Activated naive CD8-positive, alpha-beta T cell treated with anti-CD3 and anti-CD28 coated beads, Interleukin-2, amount 10 ng/mL, durations not matched to agents 7 days and 5 days (primary cell): ENCODE results near the gene PAXX. TPM values are rescaled to one million over a fixed set of nuclear protein-coding genes. Genes with fewer than 3 reads are reported as not detected.

Source experiments
- ATAC-seq: fragments of 150-1000 bp; cut with Tn5 transposase; one replicate; pipeline ENCODE4 v1.10.0; 2021; ENCODE audit warnings: low read depth, moderate library complexity
- POLR2A ChIA-PET: fragments of 350-600 bp; sonication (Branson Sonifier 250); formaldehyde crosslinking; loops from one replicate; lab custom pipeline; 2021; ENCODE audit warnings: antibody characterized with exemption; lab: Charles Lee
- DNase-seq: peaks from one replicate; pipeline ENCODE4 v3.0.0; 2021
- H3K27ac Mint-ChIP-seq: one replicate; pipeline ENCODE4 v1.8.0; 2022; ENCODE audit warnings: mild to moderate bottlenecking, mixed read lengths
- H3K27me3 Mint-ChIP-seq: one replicate; pipeline ENCODE4 v1.8.0; 2022; ENCODE audit warnings: mild to moderate bottlenecking, moderate library complexity, mixed read lengths
- H3K36me3 Mint-ChIP-seq: one replicate; pipeline ENCODE4 v1.8.0; 2021; ENCODE audit warnings: mild to moderate bottlenecking, mixed read lengths
- H3K4me1 Mint-ChIP-seq: one replicate; pipeline ENCODE4 v1.8.0; 2021; ENCODE audit warnings: mixed read lengths
- H3K4me3 Mint-ChIP-seq: one replicate; pipeline ENCODE4 v1.8.0; 2022; ENCODE audit warnings: mild to moderate bottlenecking, moderate library complexity, mixed read lengths
- H3K9me3 Mint-ChIP-seq: one replicate; pipeline ENCODE4 v1.8.0; 2021; ENCODE audit warnings: mixed read lengths
- total RNA-seq, 2 experiments: library from RNA; stranded (reverse); gene quantifications; one replicate each; pipeline ENCODE4 v1.2.3, GENCODE V29; 2021

Gene PAXX
- total RNA-seq, 2 experiments from 2014 or later: 93.4 to 97.2 TPM

- Mint-ChIP-seq H3K9me3 (no peaks in the 10 kb centered on the region), H3K27me3 (peaks cover 3% of the 10 kb centered on the region), H3K36me3 (no peaks in the 10 kb centered on the region), H3K27ac (no peak overlapping the region), H3K4me1 (peaks cover 19% of the 10 kb centered on the region), H3K4me3 (no peak overlapping the region)
- DNase-seq: no peak
- no peak for ATAC-seq
- POLR2A ChIA-PET: interaction anchor here (1.4 to 2.3 kb wide), 2 partner anchors 14 kb away, joined by 3 to 8 read pairs; no protein-coding TSS in a partner anchor
These were observed 28.0 kb upstream of the PAXX start for GRCh38 chr9:136964171-136964689.

DNA sequence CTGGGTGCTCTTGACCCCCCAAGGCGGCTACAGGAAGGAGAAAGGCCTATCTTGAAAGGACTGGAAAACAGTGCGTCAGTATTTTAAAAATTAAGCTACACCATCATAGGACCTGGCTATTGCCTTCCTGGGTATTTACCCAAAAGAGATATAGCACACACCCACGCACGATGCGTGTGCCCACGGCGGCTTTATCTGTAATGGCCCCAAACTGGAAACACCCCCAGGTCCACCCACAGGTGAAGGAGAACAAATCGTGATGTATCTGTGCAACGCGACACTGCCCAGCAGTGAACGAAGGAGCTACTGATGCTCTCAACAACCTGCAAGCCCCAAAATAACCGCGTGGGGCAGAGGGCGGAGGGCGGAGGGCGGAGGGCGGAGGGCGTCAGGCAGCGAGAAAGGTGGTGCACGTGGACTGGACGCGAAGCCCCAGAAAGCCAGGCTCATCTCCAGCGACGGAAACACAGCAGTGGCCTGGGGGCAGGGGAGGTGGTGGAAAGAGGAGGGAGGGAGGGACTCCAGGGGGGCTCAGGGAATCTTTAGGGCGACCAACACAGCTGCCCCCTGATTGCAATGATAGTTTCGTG lies 27.3 kb upstream of the PAXX start:
- Mint-ChIP-seq H3K4me3 (no peak overlapping the region), H3K27me3 (peaks cover 3% of the 10 kb centered on the region)

DNA sequence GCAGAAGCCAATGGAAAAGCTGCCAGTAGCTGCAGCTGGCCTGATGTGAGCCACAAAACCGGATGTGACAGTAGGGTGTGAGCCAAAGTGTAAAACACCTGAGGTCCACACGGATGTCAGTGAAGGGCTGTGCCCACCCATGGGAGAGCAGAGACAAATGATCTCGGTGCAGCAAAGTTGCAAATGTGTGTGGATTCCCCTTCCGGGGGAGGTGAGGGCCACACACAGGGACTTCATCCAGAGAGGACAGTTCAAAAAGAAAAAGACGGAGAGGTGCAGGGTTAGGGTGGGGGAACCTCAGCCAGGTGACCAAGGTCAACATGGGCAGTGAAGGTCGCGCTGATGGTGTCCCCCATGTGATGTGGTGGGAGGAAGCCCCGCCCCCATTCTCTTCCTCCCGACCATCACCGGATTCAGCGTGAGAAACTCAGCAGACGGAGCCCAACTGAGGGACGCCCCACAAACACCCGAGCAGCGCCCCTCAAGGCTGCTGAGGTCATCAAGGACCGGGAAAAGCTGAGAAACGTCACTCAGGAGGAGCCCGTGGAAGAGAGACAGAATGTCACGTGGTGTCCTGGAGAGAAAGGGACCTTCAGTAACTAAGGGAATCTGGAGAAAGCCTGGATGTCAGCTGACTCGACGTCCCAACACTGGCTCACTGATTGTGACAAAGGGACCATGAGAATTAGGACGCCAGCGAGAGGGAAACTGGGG lies 26.3 kb upstream of the PAXX start:
- peak; percentile 65 for ATAC-seq

More for the DNA sequence above, 27.3 kb upstream of the PAXX start:
- ATAC-seq (no peak), DNase-seq (no peak)
- Mint-ChIP-seq H3K9me3 (no peaks in the 10 kb centered on the region), H3K4me1 (peaks cover 19% of the 10 kb centered on the region), H3K36me3 (no peaks in the 10 kb centered on the region), H3K27ac (no peak overlapping the region)
- POLR2A ChIA-PET: interaction anchor here (0.7 to 2.3 kb wide), 3 partner anchors 14 to 80 kb away, joined by 3 to 8 read pairs (median 4); no protein-coding TSS in a partner anchor

GRCh38 chr9:136968333-136969127 lies 23.7 kb upstream of the PAXX start:
- no peaks in the 10 kb centered on the region for H3K36me3 Mint-ChIP-seq
- ATAC-seq (no peak), DNase-seq (no peak)
- POLR2A ChIA-PET: no interaction called here
- no peaks in the 10 kb centered on the region for H3K9me3 Mint-ChIP-seq
- H3K27me3 Mint-ChIP-seq: peaks cover 3% of the 10 kb centered on the region
- no peak overlapping the region for H3K27ac Mint-ChIP-seq
- no peak overlapping the region for H3K4me3 Mint-ChIP-seq
- peaks cover 10% of the 10 kb centered on the region for H3K4me1 Mint-ChIP-seq

More for the DNA sequence above, 26.3 kb upstream of the PAXX start:
- no peaks in the 10 kb centered on the region for H3K9me3 Mint-ChIP-seq
- POLR2A ChIA-PET: interaction anchor here (0.6 to 2.3 kb wide), 5 partner anchors 13 to 159 kb away, joined by 3 to 8 read pairs (median 4); partner anchors contain the start of gene PAXX
- peak overlapping the region; percentile 83 for H3K27ac Mint-ChIP-seq
- peaks cover 15% of the 10 kb centered on the region for H3K4me1 Mint-ChIP-seq
- H3K36me3 Mint-ChIP-seq: no peaks in the 10 kb centered on the region
- H3K4me3 Mint-ChIP-seq: peak overlapping the region; percentile 72
- DNase-seq: no peak
- peaks cover 3% of the 10 kb centered on the region for H3K27me3 Mint-ChIP-seq

- POLR2A ChIA-PET: no interaction called here
- Mint-ChIP-seq H3K4me1 (peaks cover 10% of the 10 kb centered on the region), H3K27ac (no peak overlapping the region)
These were observed 23.1 kb upstream of the PAXX start for GRCh38 chr9:136969150-136969549.

DNA sequence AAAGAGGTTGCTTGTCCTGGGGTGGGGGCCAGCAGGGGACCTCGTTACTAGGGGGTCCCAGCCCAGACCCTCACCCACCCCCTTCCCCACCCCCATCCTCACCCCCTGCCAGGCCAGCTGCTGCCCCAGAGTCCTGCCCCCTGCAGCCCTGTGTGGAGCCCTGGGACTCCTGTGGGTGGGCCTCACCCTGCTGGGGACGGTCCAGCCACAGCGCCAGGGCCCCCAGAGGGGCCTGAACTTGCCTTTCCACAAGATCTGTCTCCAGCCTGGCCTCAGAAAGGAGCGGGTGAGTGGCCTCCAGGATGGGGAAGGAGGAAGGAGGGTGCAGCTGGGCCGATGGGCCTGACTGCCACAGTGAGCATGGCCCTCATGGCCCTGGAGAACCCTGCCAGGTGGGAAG lies 22.4 kb upstream of the PAXX start:
- Mint-ChIP-seq H3K36me3 (no peaks in the 10 kb centered on the region), H3K27me3 (peaks cover 3% of the 10 kb centered on the region), H3K9me3 (no peaks in the 10 kb centered on the region), H3K4me3 (no peak overlapping the region), H3K27ac (no peak overlapping the region), H3K4me1 (peaks cover 10% of the 10 kb centered on the region)
- POLR2A ChIA-PET: no interaction called here
- DNase-seq: no peak
- no peak for ATAC-seq

More at GRCh38 chr9:136969150-136969549, 23.1 kb upstream of the PAXX start:
- H3K9me3 Mint-ChIP-seq: no peaks in the 10 kb centered on the region
- ATAC-seq (no peak), DNase-seq (no peak)
- H3K4me3 Mint-ChIP-seq: no peak overlapping the region
- peaks cover 3% of the 10 kb centered on the region for H3K27me3 Mint-ChIP-seq
- H3K36me3 Mint-ChIP-seq: no peaks in the 10 kb centered on the region

GRCh38 chr9:136970361-136970760 lies 21.9 kb upstream of the PAXX start:
- POLR2A ChIA-PET: no interaction called here
- Mint-ChIP-seq H3K36me3 (no peaks in the 10 kb centered on the region), H3K27me3 (peaks cover 3% of the 10 kb centered on the region)

DNA sequence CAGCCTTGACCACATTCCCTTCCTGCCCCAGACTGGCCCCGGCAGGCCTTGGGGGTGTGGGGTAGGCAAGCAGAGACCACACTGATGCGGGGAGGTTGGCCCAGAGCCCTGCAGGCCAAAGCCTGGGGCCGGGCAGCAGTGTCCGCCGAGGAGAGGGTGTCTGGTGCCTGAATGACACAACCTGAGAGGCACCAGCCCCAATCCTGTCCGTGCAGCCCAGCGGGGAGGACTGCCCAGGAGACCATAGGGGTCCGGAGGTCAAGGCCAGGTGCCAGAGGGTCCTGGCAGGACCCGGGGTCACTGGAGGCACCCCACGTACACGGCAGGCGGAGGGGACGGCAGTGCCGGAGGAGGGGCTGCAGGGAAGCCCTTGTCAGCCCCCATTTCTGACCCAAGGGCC lies 20.5 kb upstream of the PAXX start:
- Mint-ChIP-seq H3K27ac (no peak overlapping the region), H3K9me3 (no peaks in the 10 kb centered on the region), H3K27me3 (peaks cover 2% of the 10 kb centered on the region), H3K4me1 (peaks cover 6% of the 10 kb centered on the region), H3K4me3 (no peak overlapping the region), H3K36me3 (no peaks in the 10 kb centered on the region)
- DNase-seq (no peak), ATAC-seq (no peak)
- POLR2A ChIA-PET: no interaction called here

More at GRCh38 chr9:136970361-136970760, 21.9 kb upstream of the PAXX start:
- ATAC-seq (no peak), DNase-seq (no peak)
- Mint-ChIP-seq H3K27ac (no peak overlapping the region), H3K4me3 (no peak overlapping the region), H3K4me1 (peaks cover 12% of the 10 kb centered on the region), H3K9me3 (no peaks in the 10 kb centered on the region)

- Mint-ChIP-seq H3K36me3 (no peaks in the 10 kb centered on the region), H3K4me3 (no peak overlapping the region), H3K9me3 (no peaks in the 10 kb centered on the region), H3K27me3 (no peaks in the 10 kb centered on the region), H3K4me1 (peaks cover 6% of the 10 kb centered on the region), H3K27ac (no peak overlapping the region)
- DNase-seq (no peak), ATAC-seq (no peak)
- POLR2A ChIA-PET: no interaction called here
These were observed 19.9 kb upstream of the PAXX start for GRCh38 chr9:136972335-136972734.

DNA sequence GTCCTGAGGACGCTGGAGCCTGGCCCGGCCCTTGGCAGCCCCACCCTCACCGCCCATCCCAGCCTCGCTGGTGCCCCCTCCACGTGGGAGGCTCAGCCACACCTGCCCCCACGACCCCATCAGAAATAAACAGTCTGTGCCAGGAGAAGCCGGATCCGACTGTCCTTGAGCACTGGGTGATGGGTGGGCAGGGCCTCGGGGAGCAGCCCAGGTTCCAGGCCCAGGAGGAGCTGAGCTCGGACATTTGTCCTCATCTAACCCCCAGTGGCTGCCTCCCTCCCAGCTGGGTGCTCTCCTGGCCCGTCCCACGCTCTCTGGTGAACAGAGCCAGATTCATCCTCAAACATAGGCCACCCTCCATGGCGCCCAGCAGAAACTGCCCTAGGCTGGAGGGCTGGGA lies 19.5 kb upstream of the PAXX start:
- no peaks in the 10 kb centered on the region for H3K9me3 Mint-ChIP-seq
- no peaks in the 10 kb centered on the region for H3K27me3 Mint-ChIP-seq
- no peak overlapping the region for H3K4me3 Mint-ChIP-seq
- no peak for ATAC-seq
- DNase-seq: no peak
- no peaks in the 10 kb centered on the region for H3K36me3 Mint-ChIP-seq
- POLR2A ChIA-PET: no interaction called here
- no peak overlapping the region for H3K27ac Mint-ChIP-seq
- H3K4me1 Mint-ChIP-seq: peaks cover 6% of the 10 kb centered on the region

- no peak for ATAC-seq
- Mint-ChIP-seq H3K27me3 (no peaks in the 10 kb centered on the region), H3K4me1 (peaks cover 6% of the 10 kb centered on the region), H3K9me3 (no peaks in the 10 kb centered on the region), H3K27ac (no peak overlapping the region), H3K36me3 (no peaks in the 10 kb centered on the region), H3K4me3 (no peak overlapping the region)
- POLR2A ChIA-PET: interaction anchor here (0.8 to 3.7 kb wide), 4 partner anchors 18 to 88 kb away, joined by 3 to 19 read pairs (median 3); partner anchors contain the start of genes PAXX and TRAF2
- DNase-seq: no peak
These were observed 18.3 kb upstream of the PAXX start for GRCh38 chr9:136973618-136974617.
